HepG2 (cell line): ENCODE measurements around the gene ATE1. TPM values are rescaled to one million over a fixed set of nuclear protein-coding genes. Genes with fewer than 3 reads are reported as not detected.

Experiments
- HMG20A ChIP-seq: IDR thresholded peaks from 2 replicates; pipeline ENCODE4 v1.6.1; 2016; ENCODE audit warnings: borderline replicate concordance
- KLF16 ChIP-seq, 2 experiments: sonication (generic) in 1 of 2; formaldehyde crosslinking in 1 of 2; IDR thresholded peaks; 2 replicates each; pipeline versions ENCODE4 v1.6.1 to v1.8.0; 2016 to 2023; ENCODE audit warnings: missing genetic modification reagents in 2 of 2, missing compliant biosample characterization in 1 of 2
- MEIS1 ChIP-seq: sonication (generic); formaldehyde crosslinking; IDR thresholded peaks from 2 replicates; pipeline ENCODE4 v1.9.0; 2021; ENCODE audit warnings: mild to moderate bottlenecking, missing genetic modification reagents, moderate library complexity, borderline replicate concordance
- MIXL1 ChIP-seq: IDR thresholded peaks from 2 replicates; pipeline ENCODE4 v1.6.1; 2016
- MYC ChIP-seq: sonication (generic); formaldehyde crosslinking; IDR thresholded peaks from 2 replicates; pipeline ENCODE4 v1.9.0; 2021; ENCODE audit warnings: missing genetic modification reagents, borderline replicate concordance
- NKX3-1 ChIP-seq: sonication (generic); formaldehyde crosslinking; IDR thresholded peaks from 2 replicates; pipeline ENCODE4 v1.5.0; 2020; ENCODE audit warnings: missing genetic modification reagents
- PCBP2 ChIP-seq: fragments of 200-400 bp; formaldehyde crosslinking; optimal IDR thresholded peaks from 2 replicates; pipeline ENCODE3; 2018; ENCODE audit warnings: low read length, low read depth; ENCODE audit not compliant: poor library complexity, severe bottlenecking
- PTBP1 ChIP-seq: fragments of 200-400 bp; formaldehyde crosslinking; IDR thresholded peaks from 2 replicates; pipeline ENCODE4 v1.6.1; 2018; ENCODE audit warnings: low read length, low read depth; ENCODE audit not compliant: poor library complexity, severe bottlenecking
- TSC22D2 ChIP-seq: sonication (generic); formaldehyde crosslinking; IDR thresholded peaks from 2 replicates; pipeline ENCODE4 v1.5.1; 2020; ENCODE audit warnings: missing genetic modification reagents, mild to moderate bottlenecking, borderline replicate concordance
- YEATS4 ChIP-seq: sonication (generic); formaldehyde crosslinking; IDR thresholded peaks from 2 replicates; pipeline ENCODE4 v1.4.0; 2020; ENCODE audit warnings: missing genetic modification reagents, borderline replicate concordance
- ZFAT ChIP-seq: sonication (generic); formaldehyde crosslinking; conservative IDR thresholded peaks from 2 replicates; pipeline ENCODE4 v1.8.1; 2023; ENCODE audit warnings: missing genetic modification reagents, inconsistent platforms
- ZMYM4 ChIP-seq: sonication (generic); formaldehyde crosslinking; IDR thresholded peaks from 2 replicates; pipeline ENCODE4 v1.8.1; 2023; ENCODE audit warnings: mild to moderate bottlenecking, missing genetic modification reagents
- ZNF30 ChIP-seq: sonication (generic); formaldehyde crosslinking; IDR thresholded peaks from 2 replicates; pipeline ENCODE4 v1.5.0; 2020; ENCODE audit warnings: mild to moderate bottlenecking, missing genetic modification reagents
- ZNF431 ChIP-seq: sonication (generic); formaldehyde crosslinking; IDR thresholded peaks from 2 replicates; pipeline ENCODE4 v1.9.0; 2022; ENCODE audit warnings: missing genetic modification reagents, low read depth, mild to moderate bottlenecking, borderline replicate concordance
- ZNF570 ChIP-seq: sonication (generic); formaldehyde crosslinking; IDR thresholded peaks from 2 replicates; pipeline ENCODE4 v1.4.0; 2020; ENCODE audit warnings: mild to moderate bottlenecking, missing genetic modification reagents, borderline replicate concordance
- ZNF598 ChIP-seq: sonication (generic); formaldehyde crosslinking; IDR thresholded peaks from 2 replicates; pipeline ENCODE4 v1.5.1; 2020; ENCODE audit warnings: mild to moderate bottlenecking, missing genetic modification reagents, borderline replicate concordance
- ZNF773 ChIP-seq: sonication (generic); formaldehyde crosslinking; IDR thresholded peaks from 2 replicates; pipeline ENCODE4 v1.4.0; 2020; ENCODE audit warnings: missing genetic modification reagents, borderline replicate concordance
- ZNF816 ChIP-seq: sonication (generic); formaldehyde crosslinking; IDR thresholded peaks from 2 replicates; pipeline ENCODE4 v1.8.0; 2022; ENCODE audit warnings: missing genetic modification reagents, mild to moderate bottlenecking, borderline replicate concordance
- polyA plus RNA-seq, 8 experiments: library from polyadenylated mRNA; depleted of rRNA in 3 of 8; stranded (reverse) in 7 of 8; unstranded in 1 of 8; fragments of >200 nt; fragmentation: Illumina TruSeq in 4 of 8; extraction: Trizol in 4 of 8; gene quantifications; 2 replicates each; pipeline versions ENCODE4 v1.2.1 to v1.2.3, GENCODE V29; 2011 to 2016; ENCODE audit warnings: low read depth in 4 of 8, missing spikeins in 1 of 8, mixed read lengths in 1 of 8; ENCODE audit not compliant: insufficient read depth in 1 of 8
- total RNA-seq, 5 experiments: library from RNA; depleted of rRNA; stranded (reverse); fragments of >200 nt; fragmentation: Illumina TruSeq; extraction: Trizol; gene quantifications; 2 replicates each; pipeline ENCODE4 v1.2.3, GENCODE V29; 2016; ENCODE audit warnings: low read depth in 1 of 5
- TF ChIP-seq, protein P1 (sequence below): IDR thresholded peaks from 2 replicates; pipeline ENCODE4 v1.6.1; 2018; ENCODE audit warnings: missing genetic modification reagents, mild to moderate bottlenecking, missing compliant biosample characterization
- TF ChIP-seq, protein P2 (sequence below): sonication (generic); formaldehyde crosslinking; conservative IDR thresholded peaks from 2 replicates; pipeline ENCODE4 v1.4.0; 2020; ENCODE audit warnings: missing genetic modification reagents
- TF ChIP-seq, protein P3 (sequence below): sonication (generic); formaldehyde crosslinking; IDR thresholded peaks from 2 replicates; pipeline ENCODE4 v1.5.1; 2020; ENCODE audit warnings: missing genetic modification reagents, mild to moderate bottlenecking, borderline replicate concordance
- TF ChIP-seq, protein P4 (sequence below): sonication (generic); formaldehyde crosslinking; IDR thresholded peaks from 2 replicates; pipeline ENCODE4 v1.8.0; 2022; ENCODE audit warnings: mild to moderate bottlenecking, missing genetic modification reagents, borderline replicate concordance

The ATE1 gene
- total and polyA plus RNA-seq, 2 of the 13 experiments (the other 11 are each of a cell fraction or from before 2014, with no cell fraction given): 17.5 to 42.2 TPM

DNA sequence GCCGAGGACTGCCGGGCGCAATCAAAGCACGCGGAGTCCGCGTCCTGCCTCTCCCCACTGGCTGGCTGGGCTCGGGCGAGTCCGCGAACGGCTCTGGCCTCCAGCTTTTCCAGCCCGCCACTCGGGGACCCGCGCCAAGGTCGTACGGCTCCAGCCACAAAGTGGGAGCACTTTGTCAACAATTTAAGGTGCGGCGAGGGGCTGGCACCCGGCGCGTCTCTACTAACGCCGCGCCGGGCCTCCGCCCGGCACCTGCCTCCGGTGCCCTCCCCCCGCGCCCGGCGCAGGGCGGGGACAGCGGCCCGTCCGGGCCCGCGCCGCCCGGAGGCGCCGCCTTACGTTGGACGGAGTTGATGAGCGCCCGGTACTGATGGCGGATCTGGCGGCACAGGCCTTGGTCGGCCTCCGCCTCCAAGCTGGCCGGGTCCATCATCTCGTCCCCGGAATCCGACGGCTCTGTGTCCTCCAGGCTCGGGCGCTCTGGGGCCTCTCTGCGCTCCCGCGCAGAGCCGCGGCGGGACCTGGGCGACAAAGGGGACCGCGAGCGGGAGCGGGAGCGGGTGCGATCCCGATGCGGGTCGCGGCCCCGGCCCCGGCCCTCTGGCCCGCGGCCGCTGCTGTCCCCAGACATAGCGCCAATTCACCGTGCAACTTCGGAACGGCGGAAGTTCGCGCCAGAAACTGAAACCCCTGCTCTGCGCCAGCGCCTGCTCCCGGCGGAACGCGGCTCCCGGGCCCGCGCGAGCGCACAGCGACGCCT is 46.9 kb upstream of the ATE1 start, which contains the start of gene NSMCE4A (continued):
- TF ChIP-seq, protein P1, sequence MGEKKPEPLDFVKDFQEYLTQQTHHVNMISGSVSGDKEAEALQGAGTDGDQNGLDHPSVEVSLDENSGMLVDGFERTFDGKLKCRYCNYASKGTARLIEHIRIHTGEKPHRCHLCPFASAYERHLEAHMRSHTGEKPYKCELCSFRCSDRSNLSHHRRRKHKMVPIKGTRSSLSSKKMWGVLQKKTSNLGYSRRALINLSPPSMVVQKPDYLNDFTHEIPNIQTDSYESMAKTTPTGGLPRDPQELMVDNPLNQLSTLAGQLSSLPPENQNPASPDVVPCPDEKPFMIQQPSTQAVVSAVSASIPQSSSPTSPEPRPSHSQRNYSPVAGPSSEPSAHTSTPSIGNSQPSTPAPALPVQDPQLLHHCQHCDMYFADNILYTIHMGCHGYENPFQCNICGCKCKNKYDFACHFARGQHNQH (CRISPR knock-in tag): 0 out of 2 replicates have a peak, but pooled peaks have one; percentile 15
- no peak for TF ChIP-seq ZNF598
- TF ChIP-seq ZNF570 (CRISPR knock-in tag): no peak
- no peak for TF ChIP-seq ZNF30 (CRISPR knock-in tag)
- peak; percentile 85; the same call in 1 of the 2 replicates for TF ChIP-seq YEATS4 (CRISPR knock-in tag)
- no peak for TF ChIP-seq ZNF431 (CRISPR knock-in tag)
- no peak; a peak in 1 of 4 replicates for TF ChIP-seq KLF16 (CRISPR knock-in tag; IDR thresholded peaks at IDR 0.05)
- TF ChIP-seq TSC22D2: peak; percentile 48; the same call in 1 of the 2 replicates
- TF ChIP-seq ZNF816 (CRISPR knock-in tag): no peak
- no peak for TF ChIP-seq PCBP2
- TF ChIP-seq ZFAT (CRISPR knock-in tag): no peak
- TF ChIP-seq MIXL1: no peak
- peak; percentile 75; the same call in 1 of the 2 replicates for TF ChIP-seq ZNF773
- TF ChIP-seq, protein P2, sequence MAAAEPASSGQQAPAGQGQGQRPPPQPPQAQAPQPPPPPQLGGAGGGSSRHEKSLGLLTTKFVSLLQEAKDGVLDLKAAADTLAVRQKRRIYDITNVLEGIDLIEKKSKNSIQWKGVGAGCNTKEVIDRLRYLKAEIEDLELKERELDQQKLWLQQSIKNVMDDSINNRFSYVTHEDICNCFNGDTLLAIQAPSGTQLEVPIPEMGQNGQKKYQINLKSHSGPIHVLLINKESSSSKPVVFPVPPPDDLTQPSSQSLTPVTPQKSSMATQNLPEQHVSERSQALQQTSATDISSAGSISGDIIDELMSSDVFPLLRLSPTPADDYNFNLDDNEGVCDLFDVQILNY (CRISPR knock-in tag): peak; percentile 82; the same call in 1 of the 2 replicates
- peak; percentile 75; the same call in 1 of the 2 replicates for TF ChIP-seq MEIS1 (CRISPR knock-in tag)
- TF ChIP-seq ZMYM4 (CRISPR knock-in tag): peak; percentile 97
- no peak for TF ChIP-seq HMG20A
- peak; percentile 86 for TF ChIP-seq PTBP1
- 0 out of 2 replicates have a peak, but pooled peaks have one; percentile 83 for TF ChIP-seq MYC (CRISPR knock-in tag)
- no peak for TF ChIP-seq NKX3-1 (CRISPR knock-in tag)
- TF ChIP-seq, protein P3, sequence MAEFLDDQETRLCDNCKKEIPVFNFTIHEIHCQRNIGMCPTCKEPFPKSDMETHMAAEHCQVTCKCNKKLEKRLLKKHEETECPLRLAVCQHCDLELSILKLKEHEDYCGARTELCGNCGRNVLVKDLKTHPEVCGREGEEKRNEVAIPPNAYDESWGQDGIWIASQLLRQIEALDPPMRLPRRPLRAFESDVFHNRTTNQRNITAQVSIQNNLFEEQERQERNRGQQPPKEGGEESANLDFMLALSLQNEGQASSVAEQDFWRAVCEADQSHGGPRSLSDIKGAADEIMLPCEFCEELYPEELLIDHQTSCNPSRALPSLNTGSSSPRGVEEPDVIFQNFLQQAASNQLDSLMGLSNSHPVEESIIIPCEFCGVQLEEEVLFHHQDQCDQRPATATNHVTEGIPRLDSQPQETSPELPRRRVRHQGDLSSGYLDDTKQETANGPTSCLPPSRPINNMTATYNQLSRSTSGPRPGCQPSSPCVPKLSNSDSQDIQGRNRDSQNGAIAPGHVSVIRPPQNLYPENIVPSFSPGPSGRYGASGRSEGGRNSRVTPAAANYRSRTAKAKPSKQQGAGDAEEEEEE (CRISPR knock-in tag): no peak
- TF ChIP-seq, protein P4, sequence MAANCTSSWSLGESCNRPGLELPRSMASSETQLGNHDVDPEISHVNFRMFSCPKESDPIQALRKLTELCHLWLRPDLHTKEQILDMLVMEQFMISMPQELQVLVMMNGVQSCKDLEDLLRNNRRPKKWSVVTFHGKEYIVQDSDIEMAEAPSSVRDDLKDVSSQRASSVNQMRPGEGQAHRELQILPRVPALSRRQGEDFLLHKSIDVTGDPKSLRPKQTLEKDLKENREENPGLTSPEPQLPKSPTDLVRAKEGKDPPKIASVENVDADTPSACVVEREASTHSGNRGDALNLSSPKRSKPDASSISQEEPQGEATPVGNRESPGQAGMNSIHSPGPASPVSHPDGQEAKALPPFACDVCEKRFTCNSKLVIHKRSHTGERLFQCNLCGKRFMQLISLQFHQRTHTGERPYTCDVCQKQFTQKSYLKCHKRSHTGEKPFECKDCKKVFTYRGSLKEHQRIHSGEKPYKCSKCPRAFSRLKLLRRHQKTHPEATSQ (CRISPR knock-in tag): peak; percentile 80; the same call in 1 of the 2 replicates
